Panc1 (cell line): Measurements from ENCODE around the gene KRCC1.
"Not testable (repeated sequence)": the region's sequence is repeated elsewhere in the genome, so short reads cannot be mapped to it uniquely, and the experiment has no call there.

Source experiments
- CTCF ChIP-seq: fragments of 450-650 bp; IDR thresholded peaks from 2 replicates; pipeline ENCODE4 v1.5.1; 2017; ENCODE audit warnings: mild to moderate bottlenecking
- POLR2AphosphoS5 ChIP-seq: IDR thresholded peaks from 2 replicates; pipeline ENCODE4 v1.6.1; 2012; ENCODE audit warnings: mild to moderate bottlenecking, low read depth, low read length, moderate library complexity
- SIN3A ChIP-seq: IDR thresholded peaks from 2 replicates; pipeline ENCODE4 v1.6.1; 2012; ENCODE audit warnings: low read depth, mild to moderate bottlenecking, low read length, moderate library complexity, borderline replicate concordance; ENCODE audit not compliant: insufficient read depth

- not testable (repeated sequence) for TF ChIP-seq POLR2AphosphoS5, CTCF, SIN3A
These were observed 74.4 kb downstream of the KRCC1 start for GRCh38 chr2:87981182-87981581.
